Fibroblast of lung (primary cell): ENCODE data around the gene PHC2. TPM values are rescaled to one million over a fixed set of nuclear protein-coding genes. Genes with fewer than 3 reads are reported as not detected.

Experiments
- DNase-seq, 2 donors: peaks; one replicate each; pipeline versions ENCODE4 v3.0.0 to v3.0.0-alpha.2; 2010; ENCODE audit warnings: low read depth in 2 of 2
- H2AFZ ChIP-seq: 2 replicates; pipeline ENCODE4 v1.5.1; 2012; ENCODE audit warnings: low read length, control low read depth, inconsistent platforms
- H3K27ac ChIP-seq: 2 replicates; pipeline ENCODE4 v1.5.1; 2011; ENCODE audit warnings: low read length, control low read depth; ENCODE audit not compliant: insufficient read depth
- H3K27me3 ChIP-seq: 2 replicates; pipeline ENCODE4 v1.5.1; 2011; ENCODE audit warnings: mild to moderate bottlenecking, low read length; ENCODE audit not compliant: control insufficient read depth, insufficient read depth
- H3K36me3 ChIP-seq: 2 replicates; pipeline ENCODE4 v1.5.1; 2011; ENCODE audit warnings: low read length; ENCODE audit not compliant: control insufficient read depth, insufficient read depth
- H3K4me1 ChIP-seq: 2 replicates; pipeline ENCODE4 v1.5.1; 2011; ENCODE audit warnings: low read length; ENCODE audit not compliant: control insufficient read depth, insufficient read depth; ENCODE audit errors: extremely low read depth
- H3K4me2 ChIP-seq: 2 replicates; pipeline ENCODE4 v1.5.1; 2011; ENCODE audit warnings: low read length, control low read depth; ENCODE audit not compliant: insufficient read depth; ENCODE audit errors: extremely low read depth
- H3K4me3 ChIP-seq, 4 experiments: fragments of 200-600 bp in 1 of 4; sonication (generic) in 1 of 4; replicated peaks in 1 of 4; 2 replicates each; pipeline ENCODE4 v1.5.1; 2011 to 2016; ENCODE audit warnings: low read length in 4 of 4, low read depth in 3 of 4, mild to moderate bottlenecking in 3 of 4, control low read depth in 2 of 4, inconsistent platforms in 1 of 4, mixed read lengths in 1 of 4; ENCODE audit not compliant: insufficient read depth in 1 of 4; ENCODE audit errors: control extremely low read depth in 1 of 4
- H3K79me2 ChIP-seq: 2 replicates; pipeline ENCODE4 v1.5.1; 2012; ENCODE audit warnings: mild to moderate bottlenecking, low read length, inconsistent platforms; ENCODE audit not compliant: control insufficient read depth, insufficient read depth
- H3K9ac ChIP-seq: 2 replicates; pipeline ENCODE4 v1.5.1; 2011; ENCODE audit warnings: mild to moderate bottlenecking, low read length, control low read depth; ENCODE audit not compliant: insufficient read depth
- H3K9me3 ChIP-seq: 2 replicates; pipeline ENCODE4 v1.5.1; 2012; ENCODE audit warnings: low read depth, low read length; ENCODE audit not compliant: control insufficient read depth, insufficient read depth
- H4K20me1 ChIP-seq: 2 replicates; pipeline ENCODE4 v1.5.1; 2011; ENCODE audit warnings: low read length; ENCODE audit not compliant: control insufficient read depth, insufficient read depth; ENCODE audit errors: extremely low read depth
- EZH2 ChIP-seq: IDR thresholded peaks from 2 replicates; pipeline ENCODE4 v1.5.1; 2012; ENCODE audit warnings: low read length, control low read depth, mild to moderate bottlenecking; ENCODE audit errors: missing control alignments
- polyA plus RNA-seq, 2 donors: library from polyadenylated mRNA; depleted of rRNA in 1 of 2; stranded (reverse) in 1 of 2; unstranded in 1 of 2; fragments of >200 nt; gene quantifications; 2 replicates each; pipeline ENCODE4 v1.2.1, GENCODE V29; 2011 to 2012; ENCODE audit warnings: missing spikeins in 1 of 2
- total RNA-seq: library from RNA; depleted of rRNA; stranded (reverse); fragments of >200 nt; gene quantifications from 2 replicates; pipeline ENCODE4 v1.2.1, GENCODE V29; 2014
- TF ChIP-seq, protein P1 (sequence below), 2 donors: IDR thresholded peaks in 1 of 2; conservative IDR thresholded peaks in 1 of 2; 1 replicate in 1 of 2; 2 replicates in 1 of 2; pipeline ENCODE4 v1.5.1; 2011 to 2012; ENCODE audit warnings: low read length in 2 of 2, control low read depth in 1 of 2, inconsistent platforms in 1 of 2, low read depth in 1 of 2, mild to moderate bottlenecking in 1 of 2

Gene PHC2
- total and polyA plus RNA-seq, 2 donors (not counting 1 experiment from before 2014, with no cell fraction given) = 62.6 to 75.8 TPM

DNA sequence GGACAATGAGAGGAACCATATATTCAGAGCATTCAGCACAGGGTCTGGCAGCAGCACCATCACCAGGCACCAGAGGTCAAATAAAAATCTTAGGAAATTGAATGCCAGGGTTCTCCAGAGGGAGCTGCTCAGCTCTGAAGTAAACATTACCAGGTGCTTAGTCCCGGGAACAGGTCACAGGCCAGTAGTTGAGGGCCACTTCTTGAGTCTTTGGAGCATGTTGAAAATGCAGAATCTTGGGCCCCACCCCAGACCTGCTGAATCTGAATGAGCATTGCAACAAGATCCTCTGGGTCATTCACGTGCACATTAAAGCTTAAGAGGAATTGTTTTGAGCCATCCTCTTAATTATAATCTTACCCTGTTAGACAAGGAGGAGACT, 33.8 kb downstream of the PHC2 start:
- Histone ChIP-seq H3K4me1 (peaks cover 16% of the 10 kb centered on the region), H3K36me3 (no peaks in the 10 kb centered on the region), H3K9me3 (no peaks in the 10 kb centered on the region), H3K79me2 (no peaks in the 10 kb centered on the region), H2AFZ (no peak overlapping the region), H3K4me2 (no peak overlapping the region), H3K27ac (no peak overlapping the region), H3K4me3 (no peak overlapping the region), H3K9ac (no peak overlapping the region), H3K27me3 (no peaks in the 10 kb centered on the region), H4K20me1 (no peaks in the 10 kb centered on the region)
- no peak for TF ChIP-seq EZH2
- TF ChIP-seq, protein P1, sequence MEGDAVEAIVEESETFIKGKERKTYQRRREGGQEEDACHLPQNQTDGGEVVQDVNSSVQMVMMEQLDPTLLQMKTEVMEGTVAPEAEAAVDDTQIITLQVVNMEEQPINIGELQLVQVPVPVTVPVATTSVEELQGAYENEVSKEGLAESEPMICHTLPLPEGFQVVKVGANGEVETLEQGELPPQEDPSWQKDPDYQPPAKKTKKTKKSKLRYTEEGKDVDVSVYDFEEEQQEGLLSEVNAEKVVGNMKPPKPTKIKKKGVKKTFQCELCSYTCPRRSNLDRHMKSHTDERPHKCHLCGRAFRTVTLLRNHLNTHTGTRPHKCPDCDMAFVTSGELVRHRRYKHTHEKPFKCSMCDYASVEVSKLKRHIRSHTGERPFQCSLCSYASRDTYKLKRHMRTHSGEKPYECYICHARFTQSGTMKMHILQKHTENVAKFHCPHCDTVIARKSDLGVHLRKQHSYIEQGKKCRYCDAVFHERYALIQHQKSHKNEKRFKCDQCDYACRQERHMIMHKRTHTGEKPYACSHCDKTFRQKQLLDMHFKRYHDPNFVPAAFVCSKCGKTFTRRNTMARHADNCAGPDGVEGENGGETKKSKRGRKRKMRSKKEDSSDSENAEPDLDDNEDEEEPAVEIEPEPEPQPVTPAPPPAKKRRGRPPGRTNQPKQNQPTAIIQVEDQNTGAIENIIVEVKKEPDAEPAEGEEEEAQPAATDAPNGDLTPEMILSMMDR (conservative IDR thresholded peaks at IDR 0.05 in 1 of 2, IDR thresholded peaks at IDR 0.05 in 1 of 2; ENCODE audit: low read depth in 1 of 2, low read length in 2 of 2) = no peak
- no peak for DNase-seq

DNA sequence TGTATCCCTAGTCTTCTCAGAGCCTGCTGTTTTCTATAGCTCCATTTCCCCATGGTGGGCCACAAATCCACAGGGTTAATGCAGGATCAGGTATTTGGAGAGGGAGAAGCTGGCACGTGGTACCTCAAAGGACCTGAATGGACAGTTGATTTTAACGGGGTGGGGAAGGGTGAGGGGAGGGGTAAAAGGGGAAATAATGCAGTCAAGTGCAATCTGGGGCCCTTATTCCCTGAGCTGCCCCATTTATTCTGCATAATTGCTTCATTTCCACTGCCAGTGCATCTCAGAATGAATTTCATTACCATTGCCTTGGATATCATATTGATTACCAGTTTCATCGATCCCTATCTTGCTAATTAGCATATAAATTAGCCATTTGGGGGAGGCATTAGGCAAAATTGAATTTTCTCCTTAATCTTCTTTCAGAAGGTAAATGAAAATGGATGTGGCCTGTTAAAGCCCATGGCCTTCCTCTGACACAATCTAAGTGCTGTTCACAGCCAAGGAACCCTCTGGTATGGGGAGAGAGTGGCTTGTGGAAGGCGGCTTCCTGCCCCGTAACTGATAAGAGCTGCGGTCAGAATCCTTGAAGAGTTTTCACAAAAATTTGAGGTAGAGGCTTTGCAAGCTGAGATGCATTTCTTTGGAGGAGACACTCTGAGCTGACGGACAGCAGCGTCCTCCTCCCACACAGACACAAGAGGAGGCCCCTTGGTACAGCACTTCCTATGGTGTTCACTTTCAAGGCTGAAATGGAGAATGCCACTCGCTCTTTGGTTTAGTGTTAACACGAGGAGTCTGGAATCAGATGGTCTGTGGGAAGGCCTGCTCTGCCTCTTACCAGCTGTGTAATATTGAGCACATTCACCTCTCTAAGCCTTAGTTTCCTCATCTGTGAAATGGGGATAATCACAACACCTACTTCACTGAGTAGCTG, 34.4 kb downstream of the PHC2 start:
- H3K4me1 ChIP-seq = peaks cover 22% of the 10 kb centered on the region
- H3K36me3 ChIP-seq = no peaks in the 10 kb centered on the region
- no peaks in the 10 kb centered on the region for H3K9me3 ChIP-seq
- no peak overlapping the region for H2AFZ ChIP-seq
- no peak overlapping the region for H3K9ac ChIP-seq
- H3K4me2 ChIP-seq = no peak overlapping the region
- H3K79me2 ChIP-seq = no peaks in the 10 kb centered on the region
- DNase-seq = peak in 1 of 2 donors; percentile 71
- no peaks in the 10 kb centered on the region for H3K27me3 ChIP-seq
- no peak overlapping the region for H3K27ac ChIP-seq
- TF ChIP-seq, protein P1 (conservative IDR thresholded peaks at IDR 0.05 in 1 of 2, IDR thresholded peaks at IDR 0.05 in 1 of 2; ENCODE audit: low read depth in 1 of 2, low read length in 2 of 2) = no peak
- no peak for TF ChIP-seq EZH2
- H3K4me3 ChIP-seq = no peak overlapping the region
- H4K20me1 ChIP-seq = no peaks in the 10 kb centered on the region

DNA sequence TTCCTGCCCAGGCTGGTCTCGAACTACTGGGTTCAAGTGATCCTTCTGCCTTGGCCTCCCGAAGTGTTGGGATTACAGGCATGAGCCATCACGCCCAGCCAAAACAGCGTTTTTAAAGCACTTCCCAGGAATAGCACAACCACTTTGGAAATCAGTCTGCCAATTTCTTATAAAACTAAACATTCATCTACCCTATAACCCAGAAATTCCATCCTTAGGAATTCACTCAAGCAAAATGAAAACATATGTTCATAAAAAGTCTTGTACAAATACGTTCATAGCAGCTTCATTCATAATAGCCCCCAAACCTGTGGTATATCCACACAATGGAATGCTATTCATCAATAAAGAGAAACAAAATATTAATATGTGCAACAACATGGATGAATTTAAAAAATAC, 36.1 kb downstream of the PHC2 start:
- DNase-seq = peak; percentile 37 to 84
- H3K27me3 ChIP-seq = no peaks in the 10 kb centered on the region
- no peak overlapping the region for H3K9ac ChIP-seq
- no peak for TF ChIP-seq EZH2
- TF ChIP-seq, protein P1 (conservative IDR thresholded peaks at IDR 0.05 in 1 of 2, IDR thresholded peaks at IDR 0.05 in 1 of 2; ENCODE audit: low read depth in 1 of 2, low read length in 2 of 2) = no peak
- H3K36me3 ChIP-seq = no peaks in the 10 kb centered on the region
- H3K4me3 ChIP-seq = no peak overlapping the region
- H3K4me1 ChIP-seq = peaks cover 35% of the 10 kb centered on the region
- H3K79me2 ChIP-seq = no peaks in the 10 kb centered on the region
- H3K9me3 ChIP-seq = no peaks in the 10 kb centered on the region
- H3K27ac ChIP-seq = peak overlapping the region; percentile 7
- H2AFZ ChIP-seq = no peak overlapping the region
- no peak overlapping the region for H3K4me2 ChIP-seq
- no peaks in the 10 kb centered on the region for H4K20me1 ChIP-seq
